Measurements from ENCODE around the gene RADIL.
A peak's percentile ranks its signal among the peaks of the same experiment; 100 is the strongest.
"Not testable (repeated sequence)": the region's sequence is repeated elsewhere in the genome, so short reads cannot be mapped to it uniquely, and the experiment has no call there.

The RADIL gene

GRCh38 chr7:4883372-4884144 is at the start of gene RADIL:
RADIL (minus strand) TSS chr7:4883716; CDS start chr7:4878139, 5,577 bp downstream.
- peak; percentile 91 for DNase-seq

- peak; percentile 89 for DNase-seq
These were observed 48.4 kb upstream of the RADIL start for GRCh38 chr7:4931943-4932342.

- DNase-seq, result no peak
These were observed 45.5 kb upstream of the RADIL start for GRCh38 chr7:4929005-4929404.

- no peak for DNase-seq
These were observed 44.9 kb upstream of the RADIL start for GRCh38 chr7:4928445-4928844.

- DNase-seq, result no peak
These were observed 36.7 kb upstream of the RADIL start for GRCh38 chr7:4919969-4920766.

- DNase-seq, result no peak
These were observed 32.6 kb upstream of the RADIL start for GRCh38 chr7:4916113-4916512.

- no peak for DNase-seq
These were observed 27.8 kb upstream of the RADIL start for GRCh38 chr7:4911111-4911828.

- no peak for DNase-seq
These were observed 23.2 kb upstream of the RADIL start for GRCh38 chr7:4906682-4907081.

- DNase-seq, result no peak
These were observed 21.7 kb upstream of the RADIL start for GRCh38 chr7:4905171-4905570.

GRCh38 chr7:4904346-4904745 is 20.8 kb upstream of the RADIL start:
- DNase-seq, result no peak

GRCh38 chr7:4895766-4896165 is 12.2 kb upstream of the RADIL start:
- no peak for DNase-seq

GRCh38 chr7:4894482-4894881 is 11.0 kb upstream of the RADIL start:
- DNase-seq, result no peak

GRCh38 chr7:4893929-4894475 is 10.5 kb upstream of the RADIL start:
- DNase-seq, result no peak

GRCh38 chr7:4893188-4893587 is 9.7 kb upstream of the RADIL start:
- not testable (repeated sequence) for DNase-seq

GRCh38 chr7:4891522-4891921 is 8.0 kb upstream of the RADIL start:
- DNase-seq, result not testable (repeated sequence)

- DNase-seq, result no peak
These were observed 6.2 kb upstream of the RADIL start for GRCh38 chr7:4889682-4890081.

GRCh38 chr7:4888161-4888560 is 4.6 kb upstream of the RADIL start:
- DNase-seq, result no peak

- DNase-seq, result no peak
These were observed 3.2 kb upstream of the RADIL start for GRCh38 chr7:4886671-4887070.

GRCh38 chr7:4885317-4885807 is 1.8 kb upstream of the RADIL start:
- DNase-seq, result no peak

- no peak for DNase-seq
These were observed 648 bp upstream of the RADIL start for GRCh38 chr7:4884164-4884563.

GRCh38 chr7:4883033-4883371 is 514 bp downstream of the RADIL start:
- no peak for DNase-seq

GRCh38 chr7:4882169-4883032 is 1.1 kb downstream of the RADIL start:
- DNase-seq, result no peak
